Tracheal epithelial cell (primary cell): ENCODE data around the gene MYO19. TPM values are rescaled to one million over a fixed set of nuclear protein-coding genes. Genes with fewer than 3 reads are reported as not detected.

Experiments
- total RNA-seq: library from RNA; depleted of rRNA; stranded (reverse); fragments of >200 nt; gene quantifications from 2 replicates; pipeline ENCODE4 v1.2.1, GENCODE V29; 2014

MYO19 gene
- total RNA-seq: 96.8 and 102 TPM in 2 replicates

GRCh38 chr17:36534840-36535668 lies at the start of gene MYO19, which contains the start of gene PIGW:
TSS of gene MYO19 (minus strand) at chr17:36534868. CDS start at chr17:36532538, 2,330 bp downstream.
TSS of gene PIGW (plus strand) at chr17:36534987. CDS start at chr17:36537102, 2,115 bp downstream.

GRCh38 chr17:36544307-36545076 lies 9.8 kb upstream of the MYO19 start, which contains the start of gene GGNBP2:
TSS of gene GGNBP2 (plus strand) at chr17:36544919. CDS start at chr17:36545725, 806 bp downstream.

GRCh38 chr17:36486204-36487194 lies 48.2 kb downstream of the MYO19 start, which contains the start of gene ZNHIT3:
TSS of gene ZNHIT3 (plus strand) at chr17:36486681. CDS start at chr17:36486700, 19 bp downstream.

Other genes with a start within 250 kb of the MYO19 start
- gene TBC1D3G, start 211.0 kb downstream of the MYO19 start, total RNA-seq: not detected in 2 replicates
- gene TBC1D3H, start 146.4 kb downstream of the MYO19 start, total RNA-seq: not detected in 2 replicates
- 19.8 and 32.6 TPM in 2 replicates for gene ZNHIT3, start 48.2 kb downstream of the MYO19 start, total RNA-seq
- gene PIGW, start 119 bp upstream of the MYO19 start, total RNA-seq: 5.3 and 10.2 TPM in 2 replicates
- 35.7 and 44.3 TPM in 2 replicates for gene GGNBP2, start 10.1 kb upstream of the MYO19 start, total RNA-seq
- 1.7 and 7.2 TPM in 2 replicates for gene DHRS11, start 57.0 kb upstream of the MYO19 start, total RNA-seq
- 9.9 and 11.5 TPM in 2 replicates for gene MRM1, start 66.7 kb upstream of the MYO19 start, total RNA-seq